GM08714 (cell line): ENCODE data around the gene SMU1.
A peak's percentile ranks its signal among the peaks of the same experiment; 100 is the strongest.

Source experiments
- H3K4me3 ChIP-seq: fragments of 200-500 bp; sonication (Bioruptor generic); 2 replicates; pipeline ENCODE4 v1.5.1; 2014; ENCODE audit warnings: mild to moderate bottlenecking, low read length, inconsistent platforms
- ZNF274 ChIP-seq: IDR thresholded peaks from 2 replicates; pipeline ENCODE4 v1.6.1; 2012; ENCODE audit warnings: mild to moderate bottlenecking, low read depth, low read length

Gene SMU1

GRCh38 chr9:33076046-33077004 lies at the start of gene SMU1:
SMU1 (minus strand) TSS chr9:33076674; CDS start chr9:33076608, 66 bp downstream.
- H3K4me3 ChIP-seq = peak within 1 kb of the TSS; percentile 76
- TF ChIP-seq ZNF274 = no peak

- no peak for TF ChIP-seq ZNF274
- no peak overlapping the region for H3K4me3 ChIP-seq
These were observed 49.0 kb upstream of the SMU1 start for GRCh38 chr9:33125461-33125860.

GRCh38 chr9:33124751-33125381 lies 48.4 kb upstream of the SMU1 start:
- TF ChIP-seq ZNF274 = no peak
- H3K4me3 ChIP-seq = no peak overlapping the region

- TF ChIP-seq ZNF274 = no peak
- H3K4me3 ChIP-seq = no peak overlapping the region
These were observed 47.6 kb upstream of the SMU1 start for GRCh38 chr9:33124046-33124445.

- TF ChIP-seq ZNF274 = no peak
- H3K4me3 ChIP-seq = no peak overlapping the region
These were observed 47.0 kb upstream of the SMU1 start for GRCh38 chr9:33123407-33124031.

GRCh38 chr9:33120620-33121019 lies 44.1 kb upstream of the SMU1 start:
- no peak overlapping the region for H3K4me3 ChIP-seq
- no peak for TF ChIP-seq ZNF274

- no peak for TF ChIP-seq ZNF274
- no peak overlapping the region for H3K4me3 ChIP-seq
These were observed 41.3 kb upstream of the SMU1 start for GRCh38 chr9:33117796-33118195.

- TF ChIP-seq ZNF274 = no peak
These were observed 40.8 kb upstream of the SMU1 start for GRCh38 chr9:33117306-33117705.

GRCh38 chr9:33116860-33117259 lies 40.4 kb upstream of the SMU1 start:
- no peak overlapping the region for H3K4me3 ChIP-seq
- TF ChIP-seq ZNF274 = no peak

More at GRCh38 chr9:33117306-33117705, 40.8 kb upstream of the SMU1 start:
- H3K4me3 ChIP-seq = no peak overlapping the region

GRCh38 chr9:33114746-33115145 lies 38.3 kb upstream of the SMU1 start:
- H3K4me3 ChIP-seq = no peak overlapping the region
- TF ChIP-seq ZNF274 = no peak

GRCh38 chr9:33113799-33114547 lies 37.5 kb upstream of the SMU1 start:
- H3K4me3 ChIP-seq = no peak overlapping the region
- no peak for TF ChIP-seq ZNF274

- no peak for TF ChIP-seq ZNF274
- no peak overlapping the region for H3K4me3 ChIP-seq
These were observed 35.6 kb upstream of the SMU1 start for GRCh38 chr9:33112094-33112493.

GRCh38 chr9:33111631-33112030 lies 35.2 kb upstream of the SMU1 start:
- TF ChIP-seq ZNF274 = no peak
- H3K4me3 ChIP-seq = no peak overlapping the region

- TF ChIP-seq ZNF274 = no peak
- H3K4me3 ChIP-seq = no peak overlapping the region
These were observed 34.2 kb upstream of the SMU1 start for GRCh38 chr9:33110686-33111085.
